Kidney tubule cell (primary cell): ENCODE data around the gene SLC27A4.

Experiments
- DNase-seq: peaks from one replicate; pipeline ENCODE4 v3.0.0-alpha.2; 2018; ENCODE audit warnings: low spot score

SLC27A4 gene

DNA sequence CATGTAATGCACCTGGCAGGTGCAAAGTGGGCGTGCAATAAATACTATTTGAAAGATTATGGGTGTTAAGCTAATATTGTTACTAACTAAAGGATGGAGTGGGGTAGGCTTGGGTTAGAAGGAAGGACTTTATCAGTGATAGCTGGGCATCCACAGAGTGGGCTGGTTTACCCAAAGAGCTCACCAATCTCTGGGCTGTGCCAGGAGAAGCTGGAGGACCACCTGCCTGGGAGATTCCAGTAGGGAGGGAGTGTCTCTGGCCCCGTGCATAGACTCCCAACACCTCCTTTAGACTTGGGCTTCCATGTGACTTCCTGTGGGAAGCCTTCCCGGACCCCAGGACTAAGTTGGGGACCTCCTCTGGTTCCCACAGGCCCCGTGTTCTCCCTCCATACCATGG lies 25.2 kb downstream of the SLC27A4 start:
- DNase-seq = no peak

DNA sequence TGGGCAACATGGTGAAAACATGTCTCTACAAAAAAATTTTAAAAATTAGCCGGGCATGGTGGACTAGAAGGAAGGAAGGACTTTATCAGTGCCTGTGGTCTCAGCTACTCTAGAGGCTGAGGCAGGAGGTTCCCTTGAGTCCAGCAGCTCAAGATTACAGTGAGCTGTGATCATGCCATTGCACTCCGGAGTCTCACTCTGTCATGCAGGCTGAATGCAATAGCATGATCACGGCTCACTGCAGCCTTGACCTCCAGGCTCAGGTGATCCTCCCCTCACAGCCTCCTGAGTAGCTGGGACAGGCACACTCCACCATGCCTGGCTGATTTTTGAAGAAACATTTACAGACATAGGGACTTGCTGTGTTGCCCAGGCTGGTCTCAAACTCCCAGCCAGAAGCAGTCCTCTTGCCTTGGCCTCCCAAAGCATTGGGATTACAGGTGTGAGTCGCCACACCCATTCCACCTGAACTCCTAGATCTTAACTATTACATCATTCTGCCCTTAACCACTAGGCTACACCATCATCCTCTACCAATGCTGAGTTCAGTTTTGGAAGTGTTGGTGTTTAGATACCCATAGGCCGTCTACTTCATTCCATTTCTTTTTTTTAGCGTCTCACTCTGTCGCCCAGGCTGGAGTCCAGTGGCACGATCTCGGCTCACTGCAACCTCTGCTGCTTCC lies 28.8 kb downstream of the SLC27A4 start:
- no peak for DNase-seq

- no peak for DNase-seq
These were observed 30.0 kb downstream of the SLC27A4 start for GRCh38 chr9:128370367-128370751.

- DNase-seq = peak; percentile 98
These were observed 30.7 kb downstream of the SLC27A4 start, which contains the start of gene URM1 for GRCh38 chr9:128370752-128371629. URM1 (plus strand) TSS chr9:128371374; CDS start chr9:128371381, 7 bp downstream.

DNA sequence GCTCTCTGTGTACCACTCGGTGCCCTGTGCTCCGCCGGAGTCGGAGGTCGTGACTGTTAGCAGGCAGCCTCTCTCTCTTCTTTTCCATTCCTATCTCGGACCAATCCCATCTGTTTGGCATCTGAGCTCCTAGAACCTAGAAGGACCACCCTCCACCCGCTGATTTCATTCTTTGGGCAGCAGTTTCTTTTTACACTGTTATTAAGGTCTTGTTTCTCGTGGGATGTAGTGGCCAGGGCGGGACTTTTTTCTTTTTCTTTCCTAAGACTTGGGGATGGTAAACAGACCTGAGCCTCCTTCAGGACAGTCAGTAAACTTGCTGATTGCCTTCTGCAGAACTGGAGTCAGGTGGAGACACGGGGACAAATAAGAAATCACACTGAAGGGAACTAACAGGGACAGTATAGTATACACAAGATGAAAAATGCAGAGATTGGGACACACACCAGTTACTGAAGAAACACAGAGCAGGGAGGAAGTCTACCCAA lies 31.3 kb downstream of the SLC27A4 start:
- peak; percentile 25 for DNase-seq

DNA sequence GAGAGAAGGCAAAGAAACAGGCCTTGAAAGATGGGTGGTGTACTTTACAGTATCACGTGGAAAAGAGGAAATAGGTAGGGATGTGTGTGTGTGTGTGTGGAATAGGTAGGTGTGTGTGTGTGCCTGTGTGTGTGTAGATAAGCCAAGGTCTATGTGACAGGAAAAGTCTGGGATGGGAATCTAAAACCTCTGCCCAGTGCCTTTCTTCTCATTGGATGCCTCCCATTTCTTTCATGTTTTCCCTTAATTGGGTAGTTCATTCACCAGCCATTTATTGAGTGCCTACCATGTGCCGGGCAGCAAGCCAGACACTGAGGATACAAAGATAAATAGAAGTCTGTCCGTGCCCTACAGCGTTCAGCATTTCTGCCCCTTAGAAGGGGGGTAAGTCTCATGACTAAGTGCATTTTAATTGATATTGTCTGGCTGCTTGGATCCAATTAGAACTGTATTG lies 31.9 kb downstream of the SLC27A4 start:
- DNase-seq = peak; percentile 30

DNA sequence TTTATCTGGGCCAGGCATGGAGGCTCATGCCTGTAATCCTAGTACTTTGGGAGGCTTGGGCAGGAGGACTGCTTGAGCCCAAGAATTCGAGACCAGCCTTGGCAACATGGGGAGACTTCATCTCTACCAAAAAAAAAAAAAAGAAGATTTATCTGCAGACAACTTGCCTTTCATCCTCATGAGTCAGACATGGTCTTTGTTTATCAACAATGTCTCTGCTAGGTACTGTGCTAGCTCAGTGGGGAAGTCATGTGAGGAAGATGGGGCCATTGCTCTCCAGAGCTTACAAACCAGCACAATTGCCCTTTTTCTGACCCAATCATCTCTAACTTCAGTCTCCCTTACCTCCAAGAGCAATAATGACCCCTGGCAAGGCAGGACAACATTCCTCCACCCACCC lies 32.5 kb downstream of the SLC27A4 start:
- DNase-seq = peak; percentile 41

DNA sequence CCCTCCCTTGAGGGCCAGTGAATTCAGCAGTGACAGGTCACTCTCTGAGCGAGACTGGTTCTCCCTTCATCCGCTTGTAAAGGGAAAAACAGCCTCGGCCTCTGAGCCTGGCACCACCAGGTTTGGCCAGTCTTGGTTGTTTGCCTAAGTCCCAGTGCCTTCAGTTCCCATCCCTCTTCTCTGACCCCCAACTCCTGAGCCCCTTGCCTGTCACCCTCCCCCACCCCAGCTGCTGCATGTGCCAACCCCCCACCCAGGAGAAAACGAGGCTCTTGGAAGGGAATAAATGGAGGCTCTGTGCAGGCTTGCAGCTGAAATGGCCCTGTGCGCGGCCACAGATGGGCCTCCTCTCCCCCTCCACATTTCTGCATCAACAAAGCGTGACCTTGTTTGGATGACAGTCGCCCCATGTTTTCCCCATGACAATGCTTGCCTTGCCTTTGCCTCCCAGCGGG lies 33.9 kb downstream of the SLC27A4 start:
- no peak for DNase-seq

DNA sequence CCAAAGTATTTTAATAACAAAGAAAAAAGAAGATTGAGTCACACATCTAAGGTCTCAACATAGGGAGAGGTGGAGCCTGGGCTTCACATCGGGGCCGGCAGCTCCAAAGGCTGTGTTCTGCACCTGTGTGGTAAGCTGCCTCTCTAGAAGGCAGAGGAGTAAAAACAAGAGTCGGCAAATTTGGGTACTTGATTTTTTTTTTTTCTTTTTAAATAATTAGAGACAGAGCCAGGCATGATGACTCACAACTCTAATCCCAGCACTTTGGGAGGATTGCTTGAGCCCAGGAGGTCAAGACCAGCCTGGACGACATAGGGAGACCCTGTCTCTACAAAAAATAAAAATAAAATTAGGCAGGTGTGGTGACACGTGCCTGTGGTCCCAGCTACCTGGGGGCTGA lies 35.5 kb downstream of the SLC27A4 start:
- DNase-seq = no peak

DNA sequence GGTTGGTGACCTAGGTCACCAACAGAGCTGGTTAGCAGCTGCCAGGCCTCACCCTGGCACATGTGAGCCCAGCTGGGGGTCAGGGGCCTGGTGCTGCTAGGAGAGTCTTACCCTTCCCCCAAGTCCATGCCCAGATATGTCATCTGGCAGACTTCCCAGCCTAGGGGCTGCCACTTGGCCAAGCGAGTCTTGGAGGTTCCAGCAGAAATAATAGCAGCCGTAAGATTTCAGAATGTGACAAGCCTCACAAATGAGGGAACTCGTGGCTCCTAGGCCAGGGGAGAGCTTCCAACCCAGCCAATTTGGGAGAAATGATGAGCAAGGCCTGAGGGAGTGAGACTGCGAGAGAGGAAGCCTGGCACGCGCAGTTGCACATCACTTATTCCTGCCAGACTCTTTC lies 41.9 kb downstream of the SLC27A4 start:
- DNase-seq = no peak

DNA sequence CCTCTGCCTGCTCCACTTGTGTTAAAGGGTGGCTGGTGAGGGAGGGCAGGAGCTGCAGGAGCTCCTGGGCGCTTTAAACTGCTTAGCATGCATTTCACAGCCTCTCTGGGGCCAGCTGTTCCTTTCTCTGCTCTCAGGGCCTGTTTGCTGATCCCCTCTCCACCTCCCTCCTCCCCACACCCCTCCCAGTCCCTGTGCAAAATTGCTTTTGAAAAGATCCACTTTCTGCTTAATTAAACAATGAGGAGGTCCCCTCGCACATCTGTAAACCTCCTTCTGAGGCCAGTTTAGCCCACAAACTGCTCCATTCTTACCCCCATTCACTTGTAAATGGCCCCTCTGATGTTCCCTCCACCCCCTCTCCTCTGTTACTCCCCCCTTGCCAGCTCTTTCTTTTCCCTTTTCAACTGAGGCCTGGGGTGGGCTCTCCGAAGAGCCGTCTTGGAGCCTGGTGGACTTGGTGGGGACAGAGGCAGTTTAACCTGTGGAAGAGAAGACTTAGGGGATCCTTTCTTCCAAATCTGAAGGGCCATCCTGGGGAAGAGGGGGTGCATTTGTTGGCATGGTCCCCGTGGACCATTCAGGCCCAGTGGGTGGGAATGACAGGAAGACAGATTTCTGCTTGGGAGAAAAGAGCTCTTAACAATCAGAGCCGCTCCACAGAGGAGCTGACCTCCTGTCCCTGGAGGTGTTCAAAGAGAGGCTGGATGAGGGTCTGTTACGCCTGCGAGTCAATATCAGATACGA lies 42.9 kb downstream of the SLC27A4 start:
- no peak for DNase-seq

- no peak for DNase-seq
These were observed 43.5 kb downstream of the SLC27A4 start for GRCh38 chr9:128383791-128384190.

DNA sequence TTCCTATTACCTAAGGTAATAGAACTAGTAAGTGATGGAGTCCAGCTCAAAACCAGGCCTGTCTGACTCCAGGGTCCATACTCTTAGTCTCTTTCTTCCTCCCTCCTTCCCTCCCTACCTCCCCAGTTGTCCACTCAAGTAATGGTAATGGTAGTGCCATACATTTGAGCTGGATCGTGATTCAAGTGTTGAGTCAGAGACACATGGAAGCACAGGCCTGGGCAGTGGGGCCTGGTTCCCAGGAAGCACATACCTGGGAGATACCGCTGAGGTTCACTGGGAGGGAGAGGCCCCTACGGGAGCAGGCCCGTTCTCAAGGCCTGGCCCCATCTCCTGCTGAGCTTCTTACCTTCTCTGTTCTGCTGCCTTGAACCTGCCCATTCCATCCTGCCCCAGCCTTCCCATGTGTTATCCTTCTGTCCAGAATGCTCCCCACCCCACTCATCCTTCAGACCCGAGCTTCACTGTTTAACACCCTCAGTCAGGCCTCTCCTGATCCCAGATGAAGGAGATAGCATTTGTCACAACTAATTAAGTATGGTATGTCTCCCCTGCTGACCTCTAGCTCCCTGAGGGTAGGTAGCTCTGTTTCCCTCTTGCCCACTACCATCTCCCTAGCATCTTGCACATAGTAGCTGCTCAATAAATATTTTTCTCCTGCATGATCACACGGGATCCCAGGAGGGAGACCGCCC lies 44.6 kb downstream of the SLC27A4 start:
- DNase-seq = peak; percentile 6

- DNase-seq = no peak
These were observed 45.5 kb downstream of the SLC27A4 start for GRCh38 chr9:128385496-128386460.

GRCh38 chr9:128388150-128388549 lies 47.8 kb downstream of the SLC27A4 start:
- no peak for DNase-seq

DNA sequence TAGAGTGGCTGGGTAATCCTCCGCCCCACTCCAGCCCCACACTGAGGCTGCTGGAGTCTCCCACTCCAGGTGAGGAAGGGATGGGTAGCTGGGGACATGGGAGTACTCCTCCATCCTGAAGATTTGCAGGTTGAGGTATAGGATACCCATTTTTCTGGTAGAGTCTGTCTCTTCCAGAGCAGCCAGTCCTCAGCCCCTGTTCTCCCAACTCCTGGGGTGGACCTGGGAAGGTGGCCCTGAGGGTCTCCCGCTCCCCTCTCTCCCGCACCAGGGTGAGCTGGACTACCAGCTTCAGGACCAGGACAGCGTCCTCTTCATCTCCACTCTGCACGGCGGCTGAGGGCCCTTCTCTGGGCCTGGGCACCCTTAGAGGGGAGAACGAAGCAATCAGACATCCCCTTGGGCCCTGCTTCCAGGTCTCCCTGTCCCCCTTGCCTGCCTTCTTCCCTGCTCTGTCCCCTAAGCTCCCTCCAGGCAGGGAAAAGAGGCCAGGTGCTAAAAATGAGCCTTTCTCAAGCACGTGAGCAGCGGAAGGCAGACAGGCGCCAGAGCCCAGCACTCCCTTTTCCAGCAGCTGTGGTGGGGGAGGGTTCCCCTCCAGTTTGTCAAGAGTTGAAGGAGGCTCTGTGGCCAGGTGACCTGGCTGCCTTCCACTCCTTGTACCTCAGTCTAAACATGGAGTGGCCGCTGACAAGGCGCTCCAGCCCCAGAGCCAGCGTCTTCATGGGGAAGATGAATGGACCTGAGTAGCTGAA lies 49.2 kb downstream of the SLC27A4 start:
- DNase-seq = no peak

GRCh38 chr9:128390150-128390812 lies 50.0 kb downstream of the SLC27A4 start:
- DNase-seq = no peak

GRCh38 chr9:128390813-128391711 lies 50.7 kb downstream of the SLC27A4 start:
- DNase-seq = no peak
